ENCODE data around the gene ZW10.

Gene ZW10

GRCh38 chr11:113697756-113698407 is 75.6 kb downstream of the ZW10 start:
- no peak for DNase-seq

- no peak for DNase-seq
Measured at GRCh38 chr11:113697111-113697510, 76.4 kb downstream of the ZW10 start.

- no peak for DNase-seq
Measured at GRCh38 chr11:113695207-113695606, 78.3 kb downstream of the ZW10 start.

- DNase-seq = no peak
Measured at GRCh38 chr11:113694390-113694789, 79.1 kb downstream of the ZW10 start.

GRCh38 chr11:113693030-113693429 is 80.5 kb downstream of the ZW10 start:
- DNase-seq = no peak

- no peak for DNase-seq
Measured at GRCh38 chr11:113690619-113691569, 82.6 kb downstream of the ZW10 start.

GRCh38 chr11:113689768-113690618 is 83.5 kb downstream of the ZW10 start:
- DNase-seq = no peak

- no peak for DNase-seq
Measured at GRCh38 chr11:113685654-113686359, 87.7 kb downstream of the ZW10 start.

- no peak for DNase-seq
Measured at GRCh38 chr11:113684496-113684895, 89.0 kb downstream of the ZW10 start.

GRCh38 chr11:113683481-113684046 is 89.9 kb downstream of the ZW10 start:
- no peak for DNase-seq
